ENCODE data around the gene KRTAP16-1. TPM values are rescaled to one million over a fixed set of nuclear protein-coding genes. Genes with fewer than 3 reads are reported as not detected.
"Not testable (repeated sequence)": the region's sequence is repeated elsewhere in the genome, so short reads cannot be mapped to it uniquely, and the experiment has no call there.

The KRTAP16-1 gene
- total RNA-seq, 2 donors from 2014 or later = not detected

- TF ChIP-seq POLR2A (IDR thresholded peaks at IDR 0.05) = no peak
- intact Hi-C loops (cut with DNase I) = no loop called here
- H3K27me3 ChIP-seq = no peaks in the 10 kb centered on the region
- 41 to 52% methylated on average over 1 of the region's 1 CpG for WGBS, 2 donors
- no peak overlapping the region for H3K4me3 ChIP-seq
- no peaks in the 10 kb centered on the region for H3K4me1 ChIP-seq
- H3K9me3 ChIP-seq = no peaks in the 10 kb centered on the region
- ATAC-seq (no peak), DNase-seq (no peak)
- H3K27ac ChIP-seq = no peak overlapping the region
- H3K36me3 ChIP-seq (replicated peaks in 1 of 2; ENCODE audit: insufficient read depth in 1 of 2, low read depth in 2 of 2) = no peaks in the 10 kb centered on the region
These were observed 15.1 kb downstream of the KRTAP16-1 start for GRCh38 chr17:41294016-41294415.

GRCh38 chr17:41287050-41287449, 22.1 kb downstream of the KRTAP16-1 start:
- Histone ChIP-seq H3K9me3 (no peaks in the 10 kb centered on the region), H3K27ac (no peak overlapping the region), H3K4me3 (no peak overlapping the region), H3K4me1 (no peaks in the 10 kb centered on the region), H3K36me3 (replicated peaks in 1 of 2; ENCODE audit: insufficient read depth in 1 of 2, low read depth in 2 of 2) (no peaks in the 10 kb centered on the region), H3K27me3 (no peaks in the 10 kb centered on the region)
- TF ChIP-seq POLR2A (IDR thresholded peaks at IDR 0.05) (no peak), CTCF (IDR thresholded peaks at IDR 0.05) (no peak)
- WGBS, 2 donors = 31 to 43% methylated on average over 3 of the region's 3 CpGs
- ATAC-seq (no peak), DNase-seq (no peak)
- intact Hi-C loops (cut with DNase I) = no loop called here

GRCh38 chr17:41284546-41284945, 24.6 kb downstream of the KRTAP16-1 start:
- DNase-seq (no peak), ATAC-seq (no peak)
- no peak for TF ChIP-seq CTCF (IDR thresholded peaks at IDR 0.05)
- no peak for TF ChIP-seq POLR2A (IDR thresholded peaks at IDR 0.05)
- intact Hi-C loops (cut with DNase I) = no loop called here
- Histone ChIP-seq H3K4me1 (no peaks in the 10 kb centered on the region), H3K27me3 (no peaks in the 10 kb centered on the region), H3K36me3 (replicated peaks in 1 of 2; ENCODE audit: insufficient read depth in 1 of 2, low read depth in 2 of 2) (no peaks in the 10 kb centered on the region), H3K4me3 (no peak overlapping the region), H3K9me3 (no peaks in the 10 kb centered on the region), H3K27ac (no peak overlapping the region)
- 19 to 27% methylated on average over 2 of the region's 2 CpGs for WGBS, 2 donors

GRCh38 chr17:41284043-41284442, 25.1 kb downstream of the KRTAP16-1 start:
- Histone ChIP-seq H3K36me3 (replicated peaks in 1 of 2; ENCODE audit: insufficient read depth in 1 of 2, low read depth in 2 of 2) (no peaks in the 10 kb centered on the region), H3K4me3 (no peak overlapping the region), H3K27ac (no peak overlapping the region), H3K27me3 (no peaks in the 10 kb centered on the region), H3K9me3 (no peaks in the 10 kb centered on the region), H3K4me1 (no peaks in the 10 kb centered on the region)
- intact Hi-C loops (cut with DNase I) = no loop called here
- DNase-seq (no peak), ATAC-seq (no peak)
- 41 to 44% methylated on average over 3 of the region's 3 CpGs for WGBS, 2 donors
- no peak for TF ChIP-seq CTCF (IDR thresholded peaks at IDR 0.05)
- TF ChIP-seq POLR2A (IDR thresholded peaks at IDR 0.05) = no peak

- ATAC-seq = no peak
- TF ChIP-seq CTCF (IDR thresholded peaks at IDR 0.05) (no peak), POLR2A (IDR thresholded peaks at IDR 0.05) (no peak)
- DNase-seq = no peak
- H3K4me3 ChIP-seq = no peak overlapping the region
- no peak overlapping the region for H3K27ac ChIP-seq
- H3K36me3 ChIP-seq (replicated peaks in 1 of 2; ENCODE audit: insufficient read depth in 1 of 2, low read depth in 2 of 2) = no peaks in the 10 kb centered on the region
- no peaks in the 10 kb centered on the region for H3K9me3 ChIP-seq
- WGBS, 2 donors = 63 to 68% methylated on average over 3 of the region's 3 CpGs
- H3K4me1 ChIP-seq = no peaks in the 10 kb centered on the region
- H3K27me3 ChIP-seq = no peaks in the 10 kb centered on the region
- intact Hi-C loops (cut with DNase I) = no loop called here
These were observed 30.7 kb downstream of the KRTAP16-1 start for GRCh38 chr17:41278176-41278955.

- ATAC-seq; intact Hi-C loops (cut with DNase I); H3K4me1 ChIP-seq; H3K36me3 ChIP-seq (replicated peaks in 1 of 2; ENCODE audit: insufficient read depth in 1 of 2, low read depth in 2 of 2); H3K4me3 ChIP-seq; H3K27me3 ChIP-seq; H3K9me3 ChIP-seq; H3K27ac ChIP-seq; DNase-seq: not testable (repeated sequence)
- 71% methylated on average over 3 of the region's 3 CpGs; no CpG with 5 or more reads in 1 of the 2 donors for WGBS, 2 donors
These were observed 33.4 kb downstream of the KRTAP16-1 start, which contains the start of gene KRTAP9-7 for GRCh38 chr17:41275648-41276190. KRTAP9-7 (plus strand) TSS chr17:41275698; CDS start chr17:41275698, 0 bp downstream.

All from body of pancreas (tissue), 4 donors.